HS-5 (cell line): Measurements from ENCODE around the gene MAPKBP1.

ENCODE experiments used
- DNase-seq: peaks from one replicate; pipeline ENCODE4 v3.0.0-alpha.2; 2012; ENCODE audit warnings: low read depth

The MAPKBP1 gene

DNA sequence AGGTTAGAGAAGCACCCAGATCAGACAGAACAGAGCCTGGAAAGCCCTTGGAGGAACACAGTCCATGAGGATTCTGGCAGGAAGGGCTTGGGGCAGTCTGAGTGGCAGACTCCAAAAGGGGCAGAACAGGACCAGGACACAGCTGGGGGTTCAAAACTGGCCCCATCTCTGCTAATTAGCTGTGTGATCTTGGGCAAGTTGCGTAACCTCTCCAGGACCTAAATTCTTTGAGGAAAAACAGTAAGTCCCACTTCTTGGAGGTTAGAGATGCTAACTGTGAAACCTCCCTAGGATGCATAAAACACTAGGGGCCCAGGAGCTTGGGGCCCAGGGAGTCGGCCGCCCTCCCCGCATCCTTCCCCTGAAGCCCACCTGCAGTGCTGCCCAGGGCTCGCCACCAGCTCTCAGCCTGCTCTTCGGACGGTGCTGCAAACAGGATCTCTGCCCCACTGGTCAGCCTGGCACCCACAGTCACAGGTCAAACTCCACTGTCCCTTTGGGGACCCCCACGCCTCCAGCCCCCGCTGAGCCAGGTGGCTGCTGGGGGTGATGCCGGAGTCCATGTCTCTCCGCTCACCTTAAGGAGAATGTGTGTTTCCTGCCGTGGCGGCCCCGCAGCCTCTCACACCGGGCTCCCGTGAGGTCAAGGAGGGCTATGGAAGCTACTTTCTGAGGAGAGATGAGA, 76.3 kb downstream of the MAPKBP1 start:
- DNase-seq, result no peak

- DNase-seq, result no peak
Observed at GRCh38 chr15:41851167-41851523, 76.9 kb downstream of the MAPKBP1 start.

GRCh38 chr15:41851755-41852370, 77.6 kb downstream of the MAPKBP1 start:
- DNase-seq, result no peak

GRCh38 chr15:41852736-41853590, 78.7 kb downstream of the MAPKBP1 start:
- DNase-seq, result no peak

DNA sequence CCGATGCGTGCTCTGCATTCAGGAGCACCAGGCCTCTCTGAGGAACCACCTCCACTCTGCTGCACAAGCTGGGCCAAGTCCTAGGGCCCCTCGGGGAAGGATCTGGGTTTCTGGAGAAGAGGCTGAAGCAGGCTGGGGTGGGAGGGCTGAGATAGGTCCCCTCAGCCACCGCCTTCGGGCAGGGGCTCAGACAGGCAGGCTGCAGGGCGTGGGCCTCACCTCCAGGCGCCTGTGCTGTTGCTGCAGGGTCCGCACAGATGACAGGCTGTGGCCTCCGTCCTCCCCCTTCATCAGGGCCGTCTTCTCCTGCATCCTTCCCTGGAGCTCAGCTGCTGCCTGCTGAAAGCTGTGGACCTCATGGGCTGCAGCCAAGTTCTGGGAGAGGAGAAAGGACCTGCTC, 79.5 kb downstream of the MAPKBP1 start:
- DNase-seq, result no peak

DNA sequence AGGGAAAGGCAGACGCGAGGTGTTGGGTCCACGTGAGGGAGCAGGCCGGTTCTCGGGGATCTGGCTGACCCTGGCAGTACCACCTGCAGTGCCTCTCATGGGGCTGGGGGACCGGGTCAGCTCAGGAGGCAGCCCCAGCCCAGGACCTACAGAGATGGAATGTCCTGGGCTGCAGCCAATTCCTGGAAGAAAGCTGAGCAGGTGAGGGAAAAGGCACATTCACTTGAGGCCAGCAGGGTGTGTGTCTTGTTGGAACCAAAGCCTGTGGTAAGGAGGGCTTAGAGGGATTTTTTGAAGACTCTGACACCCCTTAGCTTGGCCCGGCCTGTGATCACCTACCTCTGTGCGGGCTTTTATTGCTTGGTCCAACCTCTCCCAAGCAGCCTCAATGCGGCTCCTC, 80.2 kb downstream of the MAPKBP1 start:
- no peak for DNase-seq

DNA sequence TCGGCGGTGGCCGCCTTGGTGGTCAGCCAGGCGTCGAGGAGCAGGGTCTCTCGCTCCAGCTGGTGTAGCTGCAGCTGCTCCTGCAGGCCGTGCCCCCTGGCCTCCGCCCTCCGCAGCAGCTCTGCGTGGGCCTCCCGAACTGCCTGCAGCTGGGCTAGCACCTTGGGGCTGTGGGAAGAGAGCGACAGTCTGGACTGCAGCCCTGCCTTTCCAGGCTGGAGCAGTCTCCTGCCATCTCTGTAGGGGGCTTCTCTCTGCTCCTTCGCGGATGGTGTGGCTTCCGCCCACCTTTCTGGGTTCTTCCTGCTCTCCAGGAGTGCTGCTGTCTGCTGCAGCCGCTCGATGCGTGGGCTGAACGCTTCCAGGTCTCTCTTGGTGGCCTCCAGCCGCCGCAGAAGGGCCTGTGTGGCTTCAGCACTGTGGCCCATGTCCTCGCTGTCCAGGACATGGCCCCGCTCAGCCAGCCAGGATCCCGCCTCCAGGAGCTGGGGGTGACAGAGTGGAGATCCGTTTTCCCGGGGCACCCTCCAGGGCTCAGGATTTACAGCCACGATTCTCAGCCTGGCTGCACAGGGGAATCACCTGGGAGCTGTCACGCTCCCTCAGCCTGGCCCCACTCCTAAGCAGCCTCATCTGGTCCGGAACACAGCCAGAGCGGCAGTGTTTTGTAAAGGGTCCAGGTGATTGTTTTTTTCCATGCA, 81.1 kb downstream of the MAPKBP1 start:
- no peak for DNase-seq

DNA sequence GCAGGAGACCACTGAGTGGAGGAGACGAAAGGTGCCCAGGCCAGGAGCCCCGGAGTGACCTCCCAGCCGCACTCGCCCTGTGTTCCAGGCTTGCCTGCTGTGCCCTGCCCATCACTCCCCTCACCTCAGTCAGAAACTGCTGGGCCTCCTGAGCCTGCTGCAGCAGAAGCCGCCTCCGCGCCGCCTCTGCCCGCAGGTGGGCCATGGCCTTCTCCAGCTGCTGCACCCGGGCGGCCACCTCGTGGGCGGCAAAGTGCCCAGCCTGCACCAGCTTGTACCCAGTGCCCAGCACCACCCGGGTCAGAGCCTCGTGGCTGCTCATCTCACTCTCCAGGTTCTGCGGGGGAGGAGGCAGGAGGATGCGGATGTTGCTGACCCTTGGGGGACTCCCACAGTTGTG, 82.0 kb downstream of the MAPKBP1 start:
- DNase-seq, result no peak

DNA sequence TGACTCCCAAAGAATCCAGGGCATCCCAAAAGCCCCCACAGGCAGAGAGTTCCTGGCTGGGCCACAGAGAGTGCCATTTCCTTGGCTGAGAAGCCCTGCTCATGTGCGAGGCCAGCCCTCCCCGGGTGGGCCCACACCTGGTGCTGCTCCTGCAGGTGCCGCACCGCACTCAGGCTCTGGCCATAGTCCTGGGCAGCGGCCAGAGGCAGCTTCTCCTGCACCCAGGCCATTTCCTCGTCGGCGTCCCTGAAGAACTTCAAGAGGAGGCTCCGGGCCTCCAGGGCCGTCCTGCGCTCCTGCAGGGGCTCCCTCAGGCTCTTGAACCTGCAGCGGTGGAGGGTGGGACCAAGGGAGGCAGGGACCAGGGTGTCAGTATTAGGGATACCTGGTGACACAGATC, 82.4 kb downstream of the MAPKBP1 start:
- DNase-seq, result no peak

- no peak for DNase-seq
Observed at GRCh38 chr15:41857316-41857715, 83.0 kb downstream of the MAPKBP1 start.

DNA sequence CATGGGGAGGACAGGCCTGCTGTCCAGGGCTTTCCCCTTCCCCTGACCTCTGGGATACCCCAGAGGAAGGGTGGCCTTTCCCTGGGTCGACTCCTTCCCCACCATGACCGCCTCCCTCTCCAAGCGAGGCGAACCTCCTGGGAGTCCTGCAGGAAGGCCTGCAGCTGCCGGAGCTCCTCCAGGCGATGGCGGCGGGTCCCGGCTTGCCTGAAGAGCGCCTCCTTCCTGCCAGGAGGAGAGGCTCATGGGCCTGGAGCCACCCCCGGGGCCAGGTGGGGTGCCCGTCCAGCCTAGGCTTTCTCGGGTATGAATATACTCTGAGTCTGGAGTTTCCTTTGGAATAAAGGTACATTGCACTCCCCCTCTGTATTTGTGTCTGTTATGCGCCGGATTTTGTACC, 84.5 kb downstream of the MAPKBP1 start:
- DNase-seq, result no peak

- no peak for DNase-seq
Observed at GRCh38 chr15:41860049-41860828, 86.0 kb downstream of the MAPKBP1 start.

- DNase-seq, result no peak
Observed at GRCh38 chr15:41861736-41862356, 87.6 kb downstream of the MAPKBP1 start.

DNA sequence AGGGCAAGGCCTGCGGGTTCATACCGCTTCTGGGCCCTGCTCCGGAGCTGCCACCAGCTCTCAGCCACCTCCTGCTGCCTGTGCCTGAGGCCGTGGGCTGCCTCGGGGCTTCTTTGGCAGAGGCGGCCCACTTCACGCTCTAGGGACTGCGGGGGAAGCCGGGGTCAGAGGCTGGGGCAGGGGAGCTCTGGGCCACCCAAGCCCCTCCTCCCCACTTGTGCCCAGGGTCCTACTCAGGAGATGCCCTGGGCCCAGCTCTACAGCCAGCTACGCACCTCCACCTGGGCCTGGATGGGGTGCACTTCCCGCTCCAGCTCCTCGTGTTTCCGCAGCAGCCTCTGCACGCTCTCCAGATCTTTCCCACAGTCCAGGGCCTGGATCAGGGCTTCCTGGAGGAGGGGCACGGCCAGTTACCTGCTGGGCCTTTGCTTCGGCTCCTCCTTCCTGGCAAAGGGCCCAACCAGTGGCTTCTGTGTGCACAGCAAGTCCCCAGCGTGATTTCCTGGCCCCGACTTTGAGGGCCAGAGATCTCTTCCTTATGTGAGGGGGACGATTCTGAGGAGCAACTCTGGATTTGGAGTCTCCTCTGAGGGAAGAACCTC, 88.3 kb downstream of the MAPKBP1 start:
- DNase-seq, result no peak

GRCh38 chr15:41865490-41866055, 91.3 kb downstream of the MAPKBP1 start:
- no peak for DNase-seq

DNA sequence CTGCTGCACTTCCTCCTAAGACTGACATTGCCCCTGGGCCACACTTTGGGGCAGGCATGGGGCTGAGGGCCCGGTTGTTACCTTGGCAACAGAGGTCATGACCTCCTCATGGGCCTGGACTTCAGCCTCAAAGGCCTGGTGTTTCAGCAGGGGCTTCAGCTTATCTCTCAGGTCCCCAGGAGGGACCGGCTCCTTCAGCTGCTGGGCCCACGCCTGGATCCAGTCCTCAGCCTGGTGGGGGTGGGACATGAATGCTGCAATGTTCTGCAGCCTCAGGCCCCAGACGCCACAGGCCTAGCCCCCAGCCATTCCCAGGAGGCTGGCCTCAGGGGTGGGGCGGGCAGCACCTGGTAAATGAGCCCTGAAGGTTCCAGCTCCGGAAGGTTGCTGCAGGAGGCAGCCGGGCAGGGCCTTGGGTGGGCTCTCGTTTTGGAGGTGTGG, 92.0 kb downstream of the MAPKBP1 start:
- DNase-seq, result no peak

- no peak for DNase-seq
Observed at GRCh38 chr15:41866872-41867579, 92.7 kb downstream of the MAPKBP1 start.

DNA sequence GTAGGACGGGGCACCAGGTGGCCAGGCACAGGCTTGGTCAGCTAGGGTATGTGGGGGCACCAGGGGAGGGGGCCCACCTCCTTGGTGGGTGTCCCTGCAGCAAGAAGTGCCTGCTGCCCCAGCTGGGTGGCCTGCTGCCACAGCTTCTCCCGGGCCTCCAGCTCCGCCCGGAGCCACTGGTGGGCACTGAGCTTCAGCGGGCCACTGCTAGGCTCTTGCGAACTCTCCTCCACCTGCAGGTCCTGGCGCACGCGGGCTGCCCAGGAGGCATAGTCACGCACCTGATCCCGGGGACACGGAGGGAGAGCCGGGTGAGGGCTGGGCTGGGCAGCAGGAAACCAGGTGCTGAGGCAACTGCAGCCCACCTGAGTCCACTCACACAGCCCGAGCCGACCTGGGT, 94.0 kb downstream of the MAPKBP1 start:
- DNase-seq, result no peak

DNA sequence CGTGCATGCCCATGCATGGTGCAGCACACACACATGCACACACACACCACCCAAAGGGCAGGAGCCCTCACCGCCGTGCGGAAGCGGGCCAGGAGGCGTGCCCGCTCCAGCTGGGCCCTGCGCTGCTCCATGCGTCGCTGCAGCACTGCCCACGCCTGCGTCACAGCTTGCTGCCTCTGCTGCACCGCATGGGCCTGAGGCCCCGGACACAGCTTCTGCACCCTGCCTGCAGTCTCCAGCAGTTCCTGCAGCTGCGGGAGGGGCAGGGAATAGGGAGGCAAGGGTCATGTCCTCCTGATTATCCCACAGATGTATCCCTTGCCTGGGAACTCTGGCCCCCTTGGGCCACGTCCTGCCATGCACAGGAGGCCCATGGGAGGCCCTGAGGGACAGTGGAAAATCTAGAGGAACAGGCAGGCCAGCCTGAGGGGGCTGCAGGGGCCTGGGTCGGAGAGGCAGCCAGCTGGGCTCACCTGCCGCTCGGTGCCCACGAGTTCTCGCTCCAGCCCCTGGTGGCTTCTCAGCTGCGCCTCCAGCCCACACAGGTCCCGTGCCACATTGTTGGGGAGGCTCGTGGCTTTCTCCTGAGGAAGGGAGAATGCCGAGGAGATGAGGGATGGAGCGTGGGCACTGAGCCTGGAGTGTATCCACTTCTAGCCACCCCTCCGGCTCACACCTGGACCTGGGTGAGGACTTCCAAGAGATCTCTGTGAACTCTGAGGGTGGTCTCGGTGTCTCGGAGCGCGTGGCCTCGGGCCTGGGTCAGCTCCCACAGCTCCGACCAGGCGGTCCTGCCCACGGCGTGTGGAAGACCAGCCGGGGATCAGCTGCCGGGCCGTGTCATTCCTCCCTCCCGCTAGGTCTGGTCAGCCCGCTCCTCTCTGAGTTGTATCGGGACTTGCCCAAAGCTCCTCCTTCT, 95.7 kb downstream of the MAPKBP1 start:
- no peak for DNase-seq
